HG02885 (cell line): ENCODE data around the gene CYP4F8.

Experiments
- ATAC-seq: cut with Tn5 transposase; IDR thresholded peaks from one replicate; pipeline ENCODE4 v1.9.1; 2021; ENCODE audit warnings: mild to moderate bottlenecking; ENCODE audit not compliant: unreplicated experiment, poor library complexity

The CYP4F8 gene

DNA sequence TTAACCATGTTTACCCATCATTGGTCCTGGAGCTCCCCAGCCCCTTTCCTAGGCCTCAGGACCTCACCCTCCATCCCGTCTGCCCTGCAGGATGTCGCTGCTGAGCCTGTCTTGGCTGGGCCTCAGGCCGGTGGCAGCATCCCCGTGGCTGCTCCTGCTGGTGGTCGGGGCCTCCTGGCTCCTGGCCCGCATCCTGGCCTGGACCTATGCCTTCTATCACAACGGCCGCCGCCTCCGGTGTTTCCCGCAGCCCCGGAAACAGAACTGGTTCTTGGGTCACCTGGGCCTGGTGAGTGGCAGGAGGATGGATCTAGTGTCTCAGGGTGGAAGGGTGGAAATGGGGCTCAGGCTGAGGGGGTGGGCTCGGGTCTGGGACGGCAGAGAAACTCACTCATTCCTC, 508 bp downstream of the CYP4F8 start:
- no peak for ATAC-seq

DNA sequence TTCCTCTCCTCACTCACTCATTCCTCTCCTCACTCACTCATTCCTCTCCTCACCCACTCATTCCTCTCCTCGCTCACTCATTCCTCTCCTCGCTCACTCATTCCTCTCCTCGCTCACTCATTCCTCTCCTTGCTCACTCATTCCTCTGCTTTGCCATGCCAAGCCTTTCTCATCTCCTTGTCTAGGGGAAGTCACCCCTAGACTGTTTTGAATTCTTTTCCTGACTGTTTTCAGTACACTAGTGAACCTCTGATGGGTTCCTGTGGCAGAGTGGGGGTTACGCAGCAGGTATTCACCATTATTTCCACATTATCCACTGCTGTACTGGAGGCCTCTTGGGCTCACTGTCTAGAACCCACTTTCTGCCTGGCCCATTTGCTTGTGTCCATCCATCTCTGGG, 1.2 kb downstream of the CYP4F8 start:
- ATAC-seq: no peak

DNA sequence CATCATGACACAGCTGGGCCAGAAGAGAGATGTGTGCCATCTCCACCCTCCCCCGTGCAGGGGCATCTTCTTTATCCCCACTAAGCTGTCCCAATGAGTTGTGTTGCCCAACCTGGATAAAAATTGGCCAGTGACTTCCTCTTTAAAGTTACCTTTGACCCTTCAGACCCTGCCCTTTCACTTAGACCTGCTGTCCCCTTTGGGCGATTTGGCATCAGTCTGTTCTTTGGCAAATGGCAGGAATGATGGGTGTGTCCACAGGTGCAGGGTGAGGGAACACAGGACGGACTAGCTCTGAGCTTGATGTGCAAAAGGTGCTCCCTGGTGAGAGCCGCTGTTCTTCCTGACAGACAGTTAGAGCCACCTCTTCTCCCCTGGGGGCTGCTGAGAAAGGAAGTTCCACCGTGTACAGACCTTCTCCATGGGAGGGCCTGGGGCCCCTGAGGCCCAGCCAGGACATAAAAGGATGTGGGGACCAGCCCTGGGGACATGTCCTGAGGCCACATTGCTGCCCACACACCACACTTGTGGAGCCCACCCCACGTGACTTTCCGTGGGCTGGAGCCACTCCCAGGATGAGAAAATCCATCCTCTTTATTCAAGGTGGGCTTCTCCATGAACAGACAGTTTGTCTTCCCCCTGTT, 1.7 kb downstream of the CYP4F8 start:
- ATAC-seq: no peak

DNA sequence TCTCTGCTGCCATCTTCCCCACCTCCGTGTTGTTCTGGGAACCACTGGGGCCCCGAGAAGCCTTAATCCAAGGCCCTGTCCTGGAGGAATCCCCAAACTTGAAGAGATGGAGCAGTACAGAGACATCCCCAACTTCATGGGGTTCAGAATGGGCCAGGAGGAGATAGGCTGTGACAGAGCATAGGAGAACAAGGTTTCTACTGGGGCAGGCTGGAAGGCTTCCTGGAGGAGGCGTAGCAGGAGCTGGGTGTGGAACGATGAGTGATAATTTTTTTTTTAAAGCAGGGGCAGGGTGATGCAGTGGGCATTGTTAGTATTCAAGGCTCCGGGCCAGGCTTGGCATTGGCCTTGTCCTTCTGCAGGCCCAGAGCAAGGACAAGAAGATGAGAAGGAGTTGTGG, 3.3 kb downstream of the CYP4F8 start:
- no peak for ATAC-seq

DNA sequence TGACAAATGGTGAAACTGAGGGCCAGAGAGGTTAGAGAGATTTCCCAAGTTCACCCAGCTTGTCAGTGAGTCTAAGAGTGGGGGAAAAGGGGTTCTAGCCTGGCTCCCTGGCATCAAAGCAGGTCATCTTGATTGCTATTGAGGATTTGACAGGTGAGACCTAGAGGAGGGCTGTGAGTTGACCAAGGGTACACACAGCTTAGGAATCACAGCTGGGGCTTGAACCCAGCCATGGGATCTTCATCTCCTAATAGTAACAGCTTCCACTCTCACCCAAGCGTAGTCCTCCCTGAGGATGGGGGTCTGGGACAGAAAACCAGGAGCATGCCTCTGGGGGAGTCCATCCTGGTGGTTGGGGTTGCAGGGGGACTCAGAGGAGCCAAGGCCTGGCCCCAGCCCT, 6.8 kb downstream of the CYP4F8 start:
- ATAC-seq: no peak

DNA sequence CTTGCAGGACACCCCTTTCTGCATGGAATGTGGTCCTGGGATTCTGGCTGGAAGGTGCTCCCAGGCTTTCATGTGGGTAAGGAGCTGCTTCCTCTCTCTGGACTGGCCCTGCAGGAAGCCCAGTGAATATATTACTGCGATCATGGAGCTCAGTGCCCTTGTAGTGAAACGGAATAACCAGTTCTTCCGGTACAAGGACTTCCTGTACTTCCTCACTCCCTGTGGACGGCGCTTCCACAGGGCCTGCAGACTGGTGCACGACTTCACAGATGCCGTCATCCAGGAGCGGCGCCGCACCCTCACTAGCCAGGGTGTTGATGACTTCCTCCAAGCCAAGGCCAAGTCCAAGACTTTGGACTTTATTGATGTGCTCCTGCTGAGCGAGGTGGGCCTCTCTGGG, 8.0 kb downstream of the CYP4F8 start:
- ATAC-seq: no peak

DNA sequence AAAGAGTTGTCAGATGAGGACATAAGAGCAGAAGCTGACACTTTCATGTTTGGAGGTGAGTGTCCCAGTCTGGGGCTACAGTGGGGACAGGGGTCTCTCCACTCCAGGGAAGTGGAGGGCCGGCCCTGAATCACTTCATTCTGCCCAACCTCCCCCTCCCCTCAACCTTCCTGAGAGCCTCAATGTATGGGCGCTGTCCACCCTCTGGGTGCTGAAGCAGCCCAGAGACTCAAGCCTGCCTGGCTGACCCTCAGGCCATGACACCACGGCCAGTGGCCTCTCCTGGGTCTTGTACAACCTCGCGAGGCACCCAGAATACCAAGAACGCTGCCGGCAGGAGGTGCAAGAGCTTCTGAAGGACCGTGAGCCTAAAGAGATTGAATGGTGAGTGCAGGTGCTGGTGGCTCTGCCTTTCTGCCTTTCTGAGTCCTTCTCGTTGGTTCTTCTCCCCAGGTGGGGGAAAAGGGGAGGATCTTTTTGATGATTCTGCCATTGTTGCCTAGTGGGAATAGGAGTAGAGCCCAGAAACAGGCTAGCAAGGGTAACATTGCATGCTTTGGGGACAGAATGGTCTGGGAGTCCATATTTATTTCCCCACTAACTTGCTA, 8.8 kb downstream of the CYP4F8 start:
- ATAC-seq: no peak

DNA sequence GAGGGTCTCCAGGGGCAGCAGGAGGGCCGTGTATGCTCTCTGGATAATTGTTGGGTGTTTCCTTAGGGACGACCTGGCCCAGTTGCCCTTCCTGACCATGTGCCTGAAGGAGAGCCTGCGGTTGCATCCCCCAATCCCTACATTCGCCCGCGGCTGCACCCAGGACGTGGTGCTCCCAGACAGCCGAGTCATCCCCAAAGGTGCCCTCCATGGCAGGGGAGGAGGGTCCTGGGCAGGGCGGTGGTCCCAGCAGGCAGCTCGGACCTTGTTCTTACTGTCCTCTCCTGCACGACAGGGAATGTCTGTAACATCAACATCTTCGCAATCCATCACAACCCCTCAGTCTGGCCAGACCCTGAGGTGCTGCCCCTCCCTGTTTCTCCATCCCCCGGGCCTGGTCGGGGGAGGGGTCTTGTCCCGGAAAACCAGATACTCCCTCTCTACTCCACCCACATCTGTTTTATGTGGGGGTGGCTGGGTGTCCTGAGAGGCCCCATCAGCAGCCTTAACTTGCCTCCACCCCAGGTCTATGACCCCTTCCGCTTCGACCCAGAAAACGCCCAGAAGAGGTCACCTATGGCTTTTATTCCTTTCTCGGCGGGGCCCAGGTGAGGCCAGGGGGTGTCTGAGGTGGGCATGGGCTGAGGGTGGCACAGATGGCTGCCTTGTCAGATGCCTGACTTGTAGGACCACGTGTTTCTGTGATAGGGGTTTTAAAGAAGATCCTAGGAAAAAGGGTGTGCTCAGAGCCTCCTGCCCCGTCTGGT, 13.4 kb downstream of the CYP4F8 start:
- ATAC-seq: no peak

DNA sequence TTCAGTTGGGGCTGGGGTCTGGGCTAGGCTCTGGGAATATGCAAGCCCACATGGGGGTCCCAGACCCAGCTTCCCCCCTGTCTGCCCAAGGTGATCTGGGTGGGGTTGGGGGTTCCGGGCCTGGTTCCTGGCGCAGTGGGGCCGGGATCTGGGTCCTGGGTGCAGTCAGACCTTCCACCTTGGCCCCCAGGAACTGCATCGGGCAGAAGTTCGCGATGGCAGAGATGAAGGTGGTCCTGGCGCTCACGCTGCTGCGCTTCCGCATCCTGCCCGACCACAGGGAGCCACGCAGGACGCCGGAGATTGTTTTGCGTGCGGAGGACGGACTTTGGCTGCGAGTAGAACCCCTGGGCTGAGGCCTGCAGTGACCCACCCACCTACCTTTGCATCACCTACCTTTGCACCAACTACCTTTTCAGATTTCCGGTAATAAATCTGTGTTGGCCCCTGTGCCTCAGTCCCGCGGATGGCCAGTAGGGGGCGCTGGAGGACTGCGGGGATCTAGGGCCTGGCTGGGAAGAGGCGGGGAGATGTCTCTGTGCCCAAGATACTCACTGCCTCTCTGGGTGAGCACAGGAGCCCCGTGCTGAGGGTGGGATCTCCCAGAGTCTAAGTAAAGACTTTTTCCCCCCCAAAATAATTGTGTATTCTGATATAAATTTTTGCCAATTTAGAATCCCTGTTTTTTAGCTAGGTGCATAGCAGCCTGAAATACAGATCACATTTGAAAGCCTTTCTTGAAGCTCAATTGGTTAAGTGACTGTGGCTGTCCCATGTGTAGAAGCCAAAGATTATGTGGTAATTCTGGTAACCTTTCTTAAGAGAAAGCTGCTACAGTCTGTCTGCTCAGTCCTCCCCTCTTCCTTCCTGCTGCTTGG, 14.2 kb downstream of the CYP4F8 start:
- no peak for ATAC-seq

DNA sequence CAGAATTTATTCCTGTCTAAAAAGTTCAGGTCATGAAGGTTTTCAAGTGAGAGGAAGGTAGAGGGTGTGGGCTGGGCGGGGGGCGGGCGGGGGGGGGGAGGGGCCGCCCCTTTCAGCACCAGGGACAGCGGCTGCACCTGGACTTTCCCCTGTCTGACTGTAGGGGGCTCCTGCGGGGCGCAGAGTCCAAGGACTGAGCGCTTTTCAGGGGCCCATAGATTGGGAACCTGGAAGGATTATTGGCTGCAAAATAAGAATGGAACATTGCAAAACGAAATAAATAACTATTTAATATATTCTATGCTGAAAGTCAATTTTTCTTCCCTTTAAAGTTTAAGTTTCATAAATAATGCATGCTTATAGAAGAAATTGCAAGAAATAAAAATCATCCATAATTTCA, 16.8 kb downstream of the CYP4F8 start:
- no peak for ATAC-seq

DNA sequence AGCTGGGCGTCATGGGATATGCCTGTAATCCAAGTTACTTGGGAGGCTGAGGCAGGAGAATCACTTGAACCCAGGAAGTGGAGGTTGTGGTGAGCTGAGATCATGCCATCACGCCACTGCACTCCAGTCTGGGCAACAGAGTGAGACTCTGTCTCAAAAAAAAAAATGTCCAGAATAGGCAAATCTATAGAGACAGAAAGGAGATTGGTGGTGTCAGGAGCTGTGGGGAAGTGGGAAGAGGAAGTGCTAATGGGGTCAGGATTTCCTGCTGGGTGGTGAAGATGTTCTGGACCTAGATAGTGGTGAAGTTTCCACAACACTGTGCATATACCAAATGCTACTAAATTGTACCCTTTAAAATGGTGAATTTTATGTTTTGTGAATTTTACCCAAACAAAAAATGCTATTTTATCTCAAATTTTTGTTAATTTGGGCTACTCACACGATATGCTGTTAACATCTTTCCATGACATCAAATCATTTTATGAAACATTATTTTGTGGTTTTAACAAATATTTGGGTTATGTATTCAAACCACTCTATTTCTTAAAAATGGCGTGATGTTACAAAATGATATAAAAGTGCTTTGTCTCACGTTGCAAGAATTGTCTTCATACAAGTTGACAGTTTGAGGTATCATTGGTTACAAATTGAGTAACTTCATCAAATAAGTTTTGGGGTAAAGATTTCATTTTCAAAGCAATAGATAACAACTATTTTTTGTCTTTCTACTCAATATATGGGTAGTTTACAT, 18.2 kb downstream of the CYP4F8 start:
- ATAC-seq: no peak

DNA sequence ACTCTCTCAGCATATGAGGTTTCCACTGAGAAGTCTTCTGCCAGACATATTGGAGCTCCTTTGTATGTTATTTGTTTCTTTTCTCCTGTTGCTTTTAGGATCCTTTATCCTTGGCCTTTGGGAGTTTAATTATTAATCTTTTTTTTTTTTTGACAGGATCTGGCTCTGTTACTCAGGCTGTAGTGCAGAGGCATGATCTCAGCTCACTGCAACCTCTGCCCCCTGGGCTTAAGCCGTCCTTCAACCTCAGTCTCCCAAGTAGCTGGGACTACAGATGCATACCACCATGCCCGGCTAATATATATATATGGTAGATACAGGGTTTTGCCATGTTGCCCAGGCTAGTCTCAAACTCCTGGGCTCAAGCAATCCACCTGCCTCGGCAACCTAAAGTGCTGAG, 19.1 kb downstream of the CYP4F8 start:
- no peak for ATAC-seq

DNA sequence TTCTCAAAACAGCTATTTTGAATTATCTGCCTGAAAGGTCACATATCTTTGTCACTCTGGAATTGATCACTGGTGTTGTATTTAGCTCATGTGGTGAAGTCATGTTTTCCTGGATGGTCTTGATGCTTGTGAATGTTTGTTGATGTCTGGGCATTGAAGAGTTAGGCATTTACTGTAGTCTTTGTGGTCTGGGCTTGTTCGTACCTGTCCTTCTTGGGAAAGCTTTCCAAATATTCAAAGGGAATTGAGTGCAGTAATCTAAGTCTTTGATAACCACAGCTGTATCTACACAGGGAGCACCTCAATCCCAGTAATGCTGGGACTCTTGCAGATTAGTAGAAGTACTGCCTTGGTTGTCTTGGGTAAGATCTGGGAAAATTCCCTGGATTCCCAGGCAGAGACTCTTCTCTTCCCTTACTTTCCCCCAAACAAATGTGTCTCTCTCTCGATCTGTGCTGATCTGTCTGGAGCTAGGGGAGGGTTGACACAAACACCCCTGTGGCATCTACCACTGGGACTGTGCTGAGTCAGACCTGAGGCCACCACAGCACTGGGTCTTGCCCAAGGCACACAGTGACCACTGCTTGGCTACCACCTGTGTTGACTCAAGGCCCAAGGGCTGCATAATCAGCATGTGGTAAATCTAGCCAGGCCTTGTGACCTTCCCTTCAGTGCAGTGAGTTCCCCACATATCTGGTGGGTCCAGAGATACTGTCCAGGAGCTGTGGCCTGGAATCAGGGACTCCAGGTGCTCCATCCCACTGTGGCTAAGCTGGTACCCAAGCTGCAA, 20.2 kb downstream of the CYP4F8 start:
- ATAC-seq: no peak

DNA sequence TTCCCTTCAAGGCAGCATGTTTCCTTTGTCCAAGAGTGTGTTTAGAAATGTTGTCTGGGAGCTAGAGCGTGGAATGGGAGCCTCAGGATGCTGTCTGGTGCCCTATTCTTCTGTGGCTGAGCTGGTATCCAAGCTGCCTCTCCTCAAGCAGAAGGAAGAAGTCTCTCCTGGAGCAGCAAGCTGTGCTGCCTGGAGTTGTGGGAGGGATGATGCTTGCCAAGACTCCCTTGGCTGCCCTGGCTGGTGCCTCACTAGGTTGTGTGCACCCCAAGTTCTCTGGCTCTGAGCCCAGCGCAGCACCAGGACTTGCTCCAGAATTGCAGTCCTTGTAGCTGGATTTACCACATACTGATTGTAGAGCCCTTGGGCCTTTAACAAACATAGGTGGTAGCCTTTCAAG, 21.0 kb downstream of the CYP4F8 start:
- ATAC-seq: no peak

DNA sequence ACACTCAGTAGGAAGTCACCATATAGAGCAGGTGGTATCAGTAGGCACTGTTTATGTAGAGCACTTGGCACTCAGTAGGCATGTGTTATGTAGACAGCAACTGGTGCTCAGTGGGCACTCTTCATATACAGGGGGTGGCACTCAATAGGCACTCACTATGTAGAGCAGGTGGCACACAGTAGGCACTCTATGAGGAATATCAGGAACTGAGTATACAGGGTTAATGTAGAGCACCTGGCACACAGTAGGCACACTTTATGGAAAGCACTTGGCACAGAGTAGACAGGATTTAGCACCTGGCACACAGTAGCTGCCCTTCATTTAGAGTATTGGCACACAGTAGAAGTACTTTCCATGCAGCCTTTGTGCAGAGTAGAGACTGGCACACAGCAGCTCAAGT, 24.6 kb downstream of the CYP4F8 start:
- no peak for ATAC-seq

DNA sequence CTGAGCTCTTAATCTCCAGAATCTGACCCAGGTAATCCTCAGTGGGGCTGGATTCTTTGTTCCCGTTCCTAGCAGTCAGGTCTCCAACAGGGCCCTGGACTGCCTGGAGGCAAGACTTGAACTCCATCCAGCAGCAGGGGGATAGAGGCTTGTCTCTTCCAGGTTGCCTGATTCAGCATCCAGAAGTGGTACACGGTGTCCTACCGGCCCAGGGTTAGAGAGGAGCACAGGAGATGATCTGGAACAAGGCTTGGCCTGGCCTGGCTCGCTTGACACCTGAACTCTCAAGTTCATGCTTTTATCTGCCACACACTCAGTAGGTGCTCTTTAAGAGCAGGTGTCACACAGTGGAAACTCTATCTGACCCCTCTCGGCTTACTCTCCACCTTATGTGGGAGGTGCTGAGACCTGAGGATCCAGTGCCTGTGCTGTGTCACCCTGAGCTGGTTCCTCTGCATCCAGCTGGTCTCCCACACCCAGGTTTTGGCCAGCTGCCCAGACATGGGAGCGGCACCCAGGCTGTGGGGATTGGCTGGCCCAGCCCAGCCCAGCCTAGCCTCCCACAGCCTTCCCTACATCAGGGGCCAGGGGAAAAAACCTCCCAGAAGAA, 25.4 kb downstream of the CYP4F8 start, which contains the start of gene CYP4F3:
Gene CYP4F3, plus strand, starts transcription at position 604 of the 610 bp plus-strand sequence. CDS start 519 bp downstream, outside the sequence.
- ATAC-seq: no peak

DNA sequence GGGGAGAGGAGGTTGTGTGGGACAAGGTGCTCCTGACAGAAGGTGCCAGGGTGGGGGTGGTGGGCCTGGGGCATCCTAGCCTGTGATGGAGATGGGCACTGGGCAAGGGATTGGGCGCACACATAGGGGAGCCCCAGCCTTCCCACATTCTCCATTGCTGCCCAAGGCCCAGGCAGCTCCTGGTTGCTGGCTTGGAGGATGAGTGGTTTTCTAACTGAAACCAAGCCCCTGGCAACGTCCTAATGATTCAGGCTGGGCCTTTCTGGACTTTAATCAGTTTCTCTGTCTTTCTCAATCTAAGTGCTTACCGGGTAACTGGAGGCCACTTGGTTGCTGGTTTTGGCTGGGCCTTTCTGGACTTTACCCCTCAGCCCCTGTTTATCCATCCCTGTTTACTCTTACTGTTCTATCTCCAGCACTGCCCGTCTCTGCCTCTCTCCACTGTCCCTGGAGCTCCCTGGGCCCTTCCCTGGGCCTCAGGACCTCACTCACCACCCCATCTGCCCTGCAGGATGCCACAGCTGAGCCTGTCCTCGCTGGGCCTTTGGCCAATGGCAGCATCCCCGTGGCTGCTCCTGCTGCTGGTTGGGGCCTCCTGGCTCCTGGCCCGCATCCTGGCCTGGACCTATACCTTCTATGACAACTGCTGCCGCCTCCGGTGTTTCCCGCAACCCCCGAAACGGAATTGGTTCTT, 26.0 kb downstream of the CYP4F8 start:
- ATAC-seq: no peak

DNA sequence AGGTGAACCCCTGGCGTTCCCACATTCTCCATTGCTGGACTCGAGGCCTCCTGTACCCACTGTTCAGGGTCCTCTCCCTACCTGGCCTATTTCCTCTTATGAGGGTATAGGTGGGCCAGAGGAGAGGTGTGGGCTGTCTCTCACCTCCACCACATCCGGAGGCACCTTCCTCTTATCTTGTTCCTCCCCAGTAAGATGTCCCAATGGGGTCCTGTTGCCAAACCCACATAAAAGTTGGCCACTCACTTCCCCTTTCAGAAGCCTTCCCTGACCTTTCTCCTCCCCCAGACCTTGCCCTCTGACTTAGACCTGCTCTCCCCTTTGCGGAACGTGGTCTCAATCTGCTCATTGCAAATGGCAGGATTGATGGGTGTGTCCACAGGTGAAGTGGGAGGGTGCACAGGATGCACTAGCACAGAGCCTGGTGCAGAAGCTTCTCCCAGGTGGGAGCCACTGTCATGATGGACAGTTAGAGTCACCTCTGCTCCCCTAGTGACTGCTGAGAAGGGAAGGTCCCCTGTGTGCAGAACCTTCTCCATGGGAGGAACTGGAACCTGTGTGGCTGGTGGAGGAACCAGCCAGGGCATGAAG, 27.0 kb downstream of the CYP4F8 start:
- no peak for ATAC-seq
